Measurements from ENCODE around the gene LGR4. TPM values are rescaled to one million over a fixed set of nuclear protein-coding genes. Genes with fewer than 3 reads are reported as not detected.

Gene LGR4
- total RNA-seq, 2 experiments from 2014 or later: 0.06 to 1.2 TPM

DNA sequence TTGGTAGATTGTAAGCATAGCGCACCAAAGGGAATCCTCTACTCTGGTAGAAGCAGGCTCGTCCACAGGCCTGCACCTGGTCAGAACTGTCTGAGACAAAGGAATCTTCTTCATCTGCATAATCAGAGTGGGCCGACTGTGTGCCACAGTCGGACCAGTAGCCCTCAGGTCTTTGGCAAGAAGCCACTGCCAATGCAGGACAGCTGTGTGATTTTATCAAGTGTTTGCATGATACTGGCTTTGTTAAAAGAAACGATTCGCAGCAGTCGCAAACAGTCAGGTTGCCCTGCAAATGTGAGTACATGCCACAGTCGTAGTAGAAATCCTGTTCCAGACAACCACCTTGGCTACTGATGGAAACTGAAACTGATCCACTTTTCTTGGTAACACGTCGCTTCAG is 104.7 kb downstream of the LGR4 start:
- ChIA-PET CTCF (ENCODE audit: unreplicated experiment) (no interaction called here), POLR2A (no interaction called here)
- DNase-seq (ENCODE audit: low spot score): no peak
- intact Hi-C loops (cut with micrococcal nuclease; ENCODE audit: unreplicated experiment): loop anchor here (10.0 kb wide), 1 partner anchor 163 kb away; no protein-coding TSS in a partner anchor
- BruUV-seq (replicated peaks): no TSS peak
- Histone ChIP-seq H3K4me1 (ENCODE audit: insufficient read depth, low read length, poor library complexity, severe bottlenecking) (peaks cover 8% of the 10 kb centered on the region), H3K27ac (ENCODE audit: low read depth, low read length, poor library complexity, severe bottlenecking) (no peak overlapping the region), H3K36me3 (ENCODE audit: insufficient read depth, low read length) (no peaks in the 10 kb centered on the region), H3K9me3 (ENCODE audit: low read length) (no peaks in the 10 kb centered on the region), H2AFZ (ENCODE audit: low read length) (no peak overlapping the region), H3K4me3 (ENCODE audit: low read depth, low read length, poor library complexity, severe bottlenecking) (no peak overlapping the region), H4K20me1 (ENCODE audit: insufficient read depth, low read length) (no peaks in the 10 kb centered on the region), H3K9me2 (ENCODE audit: insufficient read depth, low read length) (no peaks in the 10 kb centered on the region), H3K79me2 (ENCODE audit: insufficient read depth, low read depth, low read length) (no peaks in the 10 kb centered on the region), H3K4me2 (ENCODE audit: low read length) (no peak overlapping the region)
- no peak for TF ChIP-seq EZH2phosphoT487 (IDR thresholded peaks at IDR 0.05; ENCODE audit: borderline replicate concordance, low read depth, low read length)
- TF ChIP-seq, protein P1, sequence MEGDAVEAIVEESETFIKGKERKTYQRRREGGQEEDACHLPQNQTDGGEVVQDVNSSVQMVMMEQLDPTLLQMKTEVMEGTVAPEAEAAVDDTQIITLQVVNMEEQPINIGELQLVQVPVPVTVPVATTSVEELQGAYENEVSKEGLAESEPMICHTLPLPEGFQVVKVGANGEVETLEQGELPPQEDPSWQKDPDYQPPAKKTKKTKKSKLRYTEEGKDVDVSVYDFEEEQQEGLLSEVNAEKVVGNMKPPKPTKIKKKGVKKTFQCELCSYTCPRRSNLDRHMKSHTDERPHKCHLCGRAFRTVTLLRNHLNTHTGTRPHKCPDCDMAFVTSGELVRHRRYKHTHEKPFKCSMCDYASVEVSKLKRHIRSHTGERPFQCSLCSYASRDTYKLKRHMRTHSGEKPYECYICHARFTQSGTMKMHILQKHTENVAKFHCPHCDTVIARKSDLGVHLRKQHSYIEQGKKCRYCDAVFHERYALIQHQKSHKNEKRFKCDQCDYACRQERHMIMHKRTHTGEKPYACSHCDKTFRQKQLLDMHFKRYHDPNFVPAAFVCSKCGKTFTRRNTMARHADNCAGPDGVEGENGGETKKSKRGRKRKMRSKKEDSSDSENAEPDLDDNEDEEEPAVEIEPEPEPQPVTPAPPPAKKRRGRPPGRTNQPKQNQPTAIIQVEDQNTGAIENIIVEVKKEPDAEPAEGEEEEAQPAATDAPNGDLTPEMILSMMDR (conservative IDR thresholded peaks at IDR 0.05; ENCODE audit: low read length): no peak

DNA sequence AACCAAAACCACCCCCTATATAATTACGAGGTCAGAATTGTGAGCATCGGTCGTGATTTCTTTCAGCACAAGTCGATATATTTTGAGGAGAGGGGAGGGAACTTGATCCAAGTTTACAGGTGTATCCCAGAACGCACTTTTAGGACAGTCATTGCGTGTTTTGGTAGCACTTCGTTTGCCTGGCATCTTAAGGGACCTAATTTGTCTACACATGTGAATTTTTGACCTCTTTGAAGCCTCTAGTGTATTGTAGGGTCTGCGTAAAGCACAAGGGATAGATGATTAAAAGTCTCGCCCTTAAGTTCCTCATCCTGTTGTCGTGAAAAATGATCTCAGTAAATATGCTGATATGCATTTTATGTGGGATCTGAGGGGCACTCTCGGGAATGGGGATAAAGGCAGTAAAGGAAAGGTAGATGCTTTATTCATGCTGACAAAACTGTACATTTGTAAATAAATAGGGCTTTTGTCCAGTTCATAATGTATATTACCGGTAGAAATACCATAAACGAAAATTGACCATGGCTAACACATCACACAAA is 108.9 kb downstream of the LGR4 start:
- CTCF ChIA-PET (ENCODE audit: unreplicated experiment): no interaction called here

More for the DNA sequence above, 108.9 kb downstream of the LGR4 start:
- intact Hi-C loops (cut with micrococcal nuclease; ENCODE audit: unreplicated experiment): loop anchor here (2.0 to 10.0 kb wide), 2 partner anchors 143 to 159 kb away; partner anchors contain the start of gene LIN7C
- peak; percentile 4 for DNase-seq (ENCODE audit: low spot score)
- TF ChIP-seq, protein P1 (conservative IDR thresholded peaks at IDR 0.05; ENCODE audit: low read length): no peak
- no peak for TF ChIP-seq EZH2phosphoT487 (IDR thresholded peaks at IDR 0.05; ENCODE audit: borderline replicate concordance, low read depth, low read length)
- Histone ChIP-seq H3K9me3 (ENCODE audit: low read length) (no peaks in the 10 kb centered on the region), H3K27ac (ENCODE audit: low read depth, low read length, poor library complexity, severe bottlenecking) (peak overlapping the region; percentile 36), H3K4me2 (ENCODE audit: low read length) (peak overlapping the region; percentile 93), H3K79me2 (ENCODE audit: insufficient read depth, low read depth, low read length) (peaks cover 13% of the 10 kb centered on the region; the same call in 1 of the 2 replicates), H3K36me3 (ENCODE audit: insufficient read depth, low read length) (peaks cover 16% of the 10 kb centered on the region), H3K9me2 (ENCODE audit: insufficient read depth, low read length) (no peaks in the 10 kb centered on the region), H2AFZ (ENCODE audit: low read length) (peak overlapping the region; percentile 99), H4K20me1 (ENCODE audit: insufficient read depth, low read length) (no peaks in the 10 kb centered on the region), H3K4me3 (ENCODE audit: low read depth, low read length, poor library complexity, severe bottlenecking) (peak overlapping the region; percentile 80), H3K4me1 (ENCODE audit: insufficient read depth, low read length, poor library complexity, severe bottlenecking) (peaks cover 21% of the 10 kb centered on the region)
- no TSS peak for BruUV-seq (replicated peaks)
- POLR2A ChIA-PET: interaction anchor here (1.3 to 1.5 kb wide), 3 partner anchors 11 to 133 kb away, joined by 3 to 6 read pairs (median 5); no protein-coding TSS in a partner anchor

Data from OCI-LY7 (cell line).